HepG2 (cell line): ENCODE data around the gene PCCB. TPM values are rescaled to one million over a fixed set of nuclear protein-coding genes. Genes with fewer than 3 reads are reported as not detected.

Experiments used
- CCAR2 ChIP-seq: fragments of 200-400 bp; formaldehyde crosslinking; optimal IDR thresholded peaks from 2 replicates; pipeline ENCODE3; 2018; ENCODE audit warnings: low read depth, mild to moderate bottlenecking, low read length, moderate library complexity
- CHCHD3 ChIP-seq: sonication (generic); formaldehyde crosslinking; IDR thresholded peaks from 2 replicates; pipeline ENCODE4 v1.8.0; 2022; ENCODE audit warnings: mild to moderate bottlenecking, missing genetic modification reagents, moderate library complexity
- HIC2 ChIP-seq: sonication (generic); formaldehyde crosslinking; IDR thresholded peaks from 2 replicates; pipeline ENCODE4 v1.9.0; 2022; ENCODE audit warnings: low read depth, missing genetic modification reagents
- KAT8 ChIP-seq: IDR thresholded peaks from 2 replicates; pipeline ENCODE4 v1.6.1; 2016; ENCODE audit warnings: missing genetic modification reagents, missing compliant biosample characterization
- RARG ChIP-seq: sonication (generic); formaldehyde crosslinking; IDR thresholded peaks from 2 replicates; pipeline ENCODE4 v1.4.0; 2020; ENCODE audit warnings: low read depth, mild to moderate bottlenecking, missing genetic modification reagents
- REPIN1 ChIP-seq: sonication (generic); formaldehyde crosslinking; IDR thresholded peaks from 2 replicates; pipeline ENCODE4 v1.8.0; 2022; ENCODE audit warnings: missing genetic modification reagents, low read depth, mild to moderate bottlenecking, borderline replicate concordance
- SMC3 ChIP-seq: IDR thresholded peaks from 2 replicates; pipeline ENCODE4 v1.6.1; 2011; ENCODE audit warnings: low read length, improper control_type of control experiment
- SNRNP70 ChIP-seq: fragments of 200-400 bp; formaldehyde crosslinking; IDR thresholded peaks from 2 replicates; pipeline ENCODE4 v1.6.1; 2017; ENCODE audit warnings: mild to moderate bottlenecking, low read depth, low read length, moderate library complexity
- SRSF4 ChIP-seq: fragments of 200-400 bp; formaldehyde crosslinking; IDR thresholded peaks from one replicate; pipeline ENCODE4 v1.6.1; 2018; ENCODE audit warnings: mild to moderate bottlenecking, low read depth, low read length, moderate library complexity; ENCODE audit not compliant: poor library complexity, severe bottlenecking
- YEATS4 ChIP-seq: sonication (generic); formaldehyde crosslinking; IDR thresholded peaks from 2 replicates; pipeline ENCODE4 v1.4.0; 2020; ENCODE audit warnings: missing genetic modification reagents, borderline replicate concordance
- ZBTB25 ChIP-seq: IDR thresholded peaks from 2 replicates; pipeline ENCODE4 v1.6.1; 2018; ENCODE audit warnings: missing genetic modification reagents
- ZIK1 ChIP-seq: sonication (generic); formaldehyde crosslinking; IDR thresholded peaks from 2 replicates; pipeline ENCODE4 v1.5.0; 2020; ENCODE audit warnings: mild to moderate bottlenecking, low read depth, missing genetic modification reagents, borderline replicate concordance
- ZNF547 ChIP-seq: sonication (generic); formaldehyde crosslinking; IDR thresholded peaks from 2 replicates; pipeline ENCODE4 v1.5.1; 2020; ENCODE audit warnings: mild to moderate bottlenecking, missing genetic modification reagents
- ZNF580 ChIP-seq: IDR thresholded peaks from 2 replicates; pipeline ENCODE4 v1.6.1; 2016; ENCODE audit warnings: low read depth, borderline replicate concordance
- ZNF75D ChIP-seq: sonication (generic); formaldehyde crosslinking; IDR thresholded peaks from 2 replicates; pipeline ENCODE4 v1.8.1; 2023; ENCODE audit warnings: missing genetic modification reagents, mild to moderate bottlenecking, borderline replicate concordance
- polyA plus RNA-seq, 8 experiments: library from polyadenylated mRNA; depleted of rRNA in 3 of 8; stranded (reverse) in 7 of 8; unstranded in 1 of 8; fragments of >200 nt; fragmentation: Illumina TruSeq in 4 of 8; extraction: Trizol in 4 of 8; gene quantifications; 2 replicates each; pipeline versions ENCODE4 v1.2.1 to v1.2.3, GENCODE V29; 2011 to 2016; ENCODE audit warnings: low read depth in 4 of 8, missing spikeins in 1 of 8, mixed read lengths in 1 of 8; ENCODE audit not compliant: insufficient read depth in 1 of 8
- total RNA-seq, 5 experiments: library from RNA; depleted of rRNA; stranded (reverse); fragments of >200 nt; fragmentation: Illumina TruSeq; extraction: Trizol; gene quantifications; 2 replicates each; pipeline ENCODE4 v1.2.3, GENCODE V29; 2016; ENCODE audit warnings: low read depth in 1 of 5
- TF ChIP-seq, protein P1 (sequence below): IDR thresholded peaks from 2 replicates; pipeline ENCODE4 v1.6.1; 2016; ENCODE audit warnings: mild to moderate bottlenecking
- TF ChIP-seq, protein P2 (sequence below): sonication (generic); formaldehyde crosslinking; IDR thresholded peaks from 2 replicates; pipeline ENCODE4 v1.5.0; 2020; ENCODE audit warnings: mild to moderate bottlenecking, low read depth, missing genetic modification reagents, borderline replicate concordance
- TF ChIP-seq, protein P3 (sequence below): sonication (generic); formaldehyde crosslinking; IDR thresholded peaks from 2 replicates; pipeline ENCODE4 v1.8.0; 2022; ENCODE audit warnings: missing genetic modification reagents, low read depth, mild to moderate bottlenecking, borderline replicate concordance
- TF ChIP-seq, protein P4 (sequence below): sonication (generic); formaldehyde crosslinking; IDR thresholded peaks from 2 replicates; pipeline ENCODE4 v1.4.0; 2020; ENCODE audit warnings: mild to moderate bottlenecking, low read depth, missing genetic modification reagents

The PCCB gene
- total and polyA plus RNA-seq, 2 of the 13 experiments (the other 11 are each of a cell fraction or from before 2014, with no cell fraction given) = 84.1 to 88.7 TPM

DNA sequence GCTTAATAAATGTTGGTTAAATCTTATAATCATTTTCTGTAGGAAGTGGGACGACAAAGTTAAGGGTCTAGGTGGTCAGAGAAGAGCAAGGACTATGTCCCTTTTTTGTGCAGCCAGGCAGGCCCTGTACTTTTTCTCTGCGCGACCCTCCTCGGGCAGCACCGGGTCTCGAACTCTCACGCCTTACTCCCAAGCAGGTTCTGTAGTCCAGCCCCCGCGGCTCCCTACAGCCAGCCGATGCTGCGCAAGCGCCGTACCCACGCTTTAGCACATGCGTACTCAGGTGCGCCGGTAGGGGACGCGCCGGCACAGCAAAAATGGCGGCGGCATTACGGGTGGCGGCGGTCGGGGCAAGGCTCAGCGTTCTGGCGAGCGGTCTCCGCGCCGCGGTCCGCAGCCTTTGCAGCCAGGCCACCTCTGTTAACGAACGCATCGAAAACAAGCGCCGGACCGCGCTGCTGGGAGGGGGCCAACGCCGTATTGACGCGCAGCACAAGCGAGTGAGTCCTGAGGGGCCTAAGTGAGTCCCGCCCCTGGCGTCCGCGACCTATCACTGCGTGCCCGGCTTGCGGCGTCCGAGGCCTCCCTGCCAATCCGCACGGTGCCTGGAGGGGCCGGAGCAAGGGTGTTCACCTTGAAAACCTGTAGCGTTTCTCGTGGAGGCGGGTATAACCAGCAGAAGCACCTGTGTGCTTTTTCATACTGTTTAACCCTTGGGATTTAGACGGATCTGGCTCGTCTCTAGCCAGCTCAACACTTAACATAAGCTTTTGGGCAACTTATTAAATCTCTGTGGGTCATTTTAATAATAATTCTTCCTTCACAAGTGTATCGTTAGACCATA, at the start of gene PCCB (continued):
- TF ChIP-seq SRSF4 (no peak), KAT8 (CRISPR knock-in tag) (peak; percentile 73), ZNF547 (CRISPR knock-in tag) (peak; percentile 73), SMC3 (no peak), RARG (no peak; the same call in 1 of the 2 replicates), CHCHD3 (CRISPR knock-in tag) (0 out of 2 replicates have a peak, but pooled peaks have one; percentile 71), HIC2 (CRISPR knock-in tag) (no peak), ZNF580 (CRISPR knock-in tag) (no peak; the same call in none of the 2 replicates), CCAR2 (no peak), YEATS4 (CRISPR knock-in tag) (peak; percentile 75), REPIN1 (CRISPR knock-in tag) (no peak), SNRNP70 (no peak), ZBTB25 (CRISPR knock-in tag) (peak; percentile 69; the same call in 1 of the 2 replicates), ZNF75D (CRISPR knock-in tag) (no peak), ZIK1 (CRISPR knock-in tag) (peak; percentile 59; the same call in 1 of the 2 replicates)
- TF ChIP-seq, protein P1, sequence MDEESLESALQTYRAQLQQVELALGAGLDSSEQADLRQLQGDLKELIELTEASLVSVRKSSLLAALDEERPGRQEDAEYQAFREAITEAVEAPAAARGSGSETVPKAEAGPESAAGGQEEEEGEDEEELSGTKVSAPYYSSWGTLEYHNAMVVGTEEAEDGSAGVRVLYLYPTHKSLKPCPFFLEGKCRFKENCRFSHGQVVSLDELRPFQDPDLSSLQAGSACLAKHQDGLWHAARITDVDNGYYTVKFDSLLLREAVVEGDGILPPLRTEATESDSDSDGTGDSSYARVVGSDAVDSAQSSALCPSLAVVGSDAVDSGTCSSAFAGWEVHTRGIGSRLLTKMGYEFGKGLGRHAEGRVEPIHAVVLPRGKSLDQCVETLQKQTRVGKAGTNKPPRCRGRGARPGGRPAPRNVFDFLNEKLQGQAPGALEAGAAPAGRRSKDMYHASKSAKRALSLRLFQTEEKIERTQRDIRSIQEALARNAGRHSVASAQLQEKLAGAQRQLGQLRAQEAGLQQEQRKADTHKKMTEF = peak; percentile 47
- TF ChIP-seq, protein P2, sequence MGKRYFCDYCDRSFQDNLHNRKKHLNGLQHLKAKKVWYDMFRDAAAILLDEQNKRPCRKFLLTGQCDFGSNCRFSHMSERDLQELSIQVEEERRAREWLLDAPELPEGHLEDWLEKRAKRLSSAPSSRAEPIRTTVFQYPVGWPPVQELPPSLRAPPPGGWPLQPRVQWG (CRISPR knock-in tag) = no peak
- TF ChIP-seq, protein P3, sequence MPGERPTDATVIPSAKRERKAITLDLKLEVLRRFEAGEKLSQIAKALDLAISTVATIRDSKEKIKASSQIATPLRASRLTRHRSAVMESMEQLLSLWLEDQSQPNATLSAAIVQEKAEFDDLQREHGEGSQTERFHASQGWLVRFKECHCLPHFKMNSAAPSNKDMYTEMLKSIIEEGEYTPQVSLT = peak; percentile 96
- TF ChIP-seq, protein P4, sequence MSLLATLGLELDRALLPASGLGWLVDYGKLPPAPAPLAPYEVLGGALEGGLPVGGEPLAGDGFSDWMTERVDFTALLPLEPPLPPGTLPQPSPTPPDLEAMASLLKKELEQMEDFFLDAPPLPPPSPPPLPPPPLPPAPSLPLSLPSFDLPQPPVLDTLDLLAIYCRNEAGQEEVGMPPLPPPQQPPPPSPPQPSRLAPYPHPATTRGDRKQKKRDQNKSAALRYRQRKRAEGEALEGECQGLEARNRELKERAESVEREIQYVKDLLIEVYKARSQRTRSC = peak; percentile 26
